DOHH2 (cell line): ENCODE data around the gene DUOXA2.

Experiments used
- H3F3A ChIP-seq: fragments of 200-600 bp; sonication (generic), shearing (Covaris generic); 2 replicates; pipeline ENCODE4 v1.6.0; 2016; ENCODE audit warnings: antibody characterized with exemption, mild to moderate bottlenecking; ENCODE audit not compliant: control insufficient read depth, insufficient read depth
- H3K27ac ChIP-seq: fragments of 200-600 bp; sonication (generic); 2 replicates; pipeline ENCODE4 v1.5.1; 2014; ENCODE audit warnings: low read depth, mild to moderate bottlenecking, low read length, moderate library complexity
- H3K27me3 ChIP-seq: fragments of 200-600 bp; sonication (generic); 2 replicates; pipeline ENCODE4 v1.6.1; 2014; ENCODE audit warnings: mild to moderate bottlenecking, low read length, mixed read lengths; ENCODE audit not compliant: control insufficient read depth
- H3K36me3 ChIP-seq: fragments of 200-600 bp; sonication (generic); 2 replicates; pipeline ENCODE4 v1.6.1; 2014; ENCODE audit warnings: mild to moderate bottlenecking, low read length, moderate library complexity, mixed read lengths; ENCODE audit not compliant: control insufficient read depth
- H3K4me1 ChIP-seq: fragments of 200-600 bp; sonication (generic); 2 replicates; pipeline ENCODE4 v1.6.1; 2014; ENCODE audit warnings: mild to moderate bottlenecking, low read length, mixed read lengths; ENCODE audit not compliant: control insufficient read depth
- H3K4me2 ChIP-seq: fragments of 200-600 bp; sonication (generic); 2 replicates; pipeline ENCODE4 v1.6.0; 2014; ENCODE audit warnings: mild to moderate bottlenecking, low read length, moderate library complexity
- H3K4me3 ChIP-seq: fragments of 200-600 bp; sonication (generic); 2 replicates; pipeline ENCODE4 v1.5.1; 2014; ENCODE audit warnings: mild to moderate bottlenecking, low read length, mixed read lengths
- H3K79me2 ChIP-seq: fragments of 200-600 bp; sonication (generic); 2 replicates; pipeline ENCODE4 v1.6.1; 2014; ENCODE audit warnings: mild to moderate bottlenecking, low read length, mixed read lengths; ENCODE audit not compliant: control insufficient read depth
- H3K9me2 ChIP-seq: fragments of 200-600 bp; sonication (generic); replicated peaks from 2 replicates; pipeline ENCODE4 v1.6.1; 2014; ENCODE audit warnings: mild to moderate bottlenecking, low read length, mixed read lengths; ENCODE audit not compliant: control insufficient read depth
- H3K9me3 ChIP-seq: fragments of 200-600 bp; sonication (generic); 2 replicates; pipeline ENCODE4 v1.6.1; 2014; ENCODE audit warnings: antibody characterized with exemption, low read length, mixed read lengths; ENCODE audit not compliant: control insufficient read depth, insufficient read depth
- H4K20me1 ChIP-seq: fragments of 200-600 bp; sonication (generic); 2 replicates; pipeline ENCODE4 v1.6.0; 2014; ENCODE audit warnings: low read depth, mild to moderate bottlenecking, antibody characterized with exemption, low read length, moderate library complexity; ENCODE audit not compliant: control insufficient read depth, insufficient read depth
- EZH2phosphoT487 ChIP-seq: fragments of 200-600 bp; sonication (generic); IDR thresholded peaks from 2 replicates; pipeline ENCODE4 v1.6.1; 2017; ENCODE audit warnings: borderline replicate concordance, mild to moderate bottlenecking, antibody characterized with exemption, low read length, moderate library complexity, mixed read lengths
- TF ChIP-seq, protein P1 (sequence below): fragments of 200-600 bp; sonication (generic); IDR thresholded peaks from one replicate; pipeline ENCODE4 v1.5.1; 2014; ENCODE audit warnings: antibody characterized with exemption, mild to moderate bottlenecking, low read depth, low read length; ENCODE audit not compliant: poor library complexity, severe bottlenecking

The DUOXA2 gene

DNA sequence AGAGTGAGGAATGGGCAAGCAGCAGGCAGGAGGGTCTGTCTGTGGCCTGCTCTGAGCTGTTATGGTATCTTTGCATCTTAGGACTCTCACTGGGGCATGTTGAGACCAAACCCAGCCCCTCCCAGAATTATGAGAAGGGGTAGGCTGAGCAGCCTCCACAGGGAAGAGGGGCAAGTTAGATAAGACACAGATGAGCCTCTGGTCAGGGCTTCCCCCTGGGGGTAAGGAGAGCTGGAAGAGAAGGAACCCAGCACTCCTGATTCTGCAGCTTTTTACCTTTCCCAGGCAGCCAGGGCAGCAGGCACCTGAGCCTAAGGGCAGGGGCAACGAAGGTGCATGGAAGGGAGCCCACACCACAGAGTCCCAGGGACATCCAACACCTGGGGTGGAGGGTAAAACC, 34.9 kb downstream of the DUOXA2 start:
- Histone ChIP-seq H3K9me2 (no peaks in the 10 kb centered on the region), H4K20me1 (no peaks in the 10 kb centered on the region), H3K36me3 (no peaks in the 10 kb centered on the region), H3F3A (no peaks in the 10 kb centered on the region), H3K4me1 (no peaks in the 10 kb centered on the region), H3K79me2 (no peaks in the 10 kb centered on the region), H3K4me2 (no peak overlapping the region), H3K27ac (no peak overlapping the region), H3K4me3 (no peak overlapping the region), H3K27me3 (no peaks in the 10 kb centered on the region), H3K9me3 (no peaks in the 10 kb centered on the region)
- no peak for TF ChIP-seq EZH2phosphoT487
- TF ChIP-seq, protein P1, sequence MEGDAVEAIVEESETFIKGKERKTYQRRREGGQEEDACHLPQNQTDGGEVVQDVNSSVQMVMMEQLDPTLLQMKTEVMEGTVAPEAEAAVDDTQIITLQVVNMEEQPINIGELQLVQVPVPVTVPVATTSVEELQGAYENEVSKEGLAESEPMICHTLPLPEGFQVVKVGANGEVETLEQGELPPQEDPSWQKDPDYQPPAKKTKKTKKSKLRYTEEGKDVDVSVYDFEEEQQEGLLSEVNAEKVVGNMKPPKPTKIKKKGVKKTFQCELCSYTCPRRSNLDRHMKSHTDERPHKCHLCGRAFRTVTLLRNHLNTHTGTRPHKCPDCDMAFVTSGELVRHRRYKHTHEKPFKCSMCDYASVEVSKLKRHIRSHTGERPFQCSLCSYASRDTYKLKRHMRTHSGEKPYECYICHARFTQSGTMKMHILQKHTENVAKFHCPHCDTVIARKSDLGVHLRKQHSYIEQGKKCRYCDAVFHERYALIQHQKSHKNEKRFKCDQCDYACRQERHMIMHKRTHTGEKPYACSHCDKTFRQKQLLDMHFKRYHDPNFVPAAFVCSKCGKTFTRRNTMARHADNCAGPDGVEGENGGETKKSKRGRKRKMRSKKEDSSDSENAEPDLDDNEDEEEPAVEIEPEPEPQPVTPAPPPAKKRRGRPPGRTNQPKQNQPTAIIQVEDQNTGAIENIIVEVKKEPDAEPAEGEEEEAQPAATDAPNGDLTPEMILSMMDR: no peak

DNA sequence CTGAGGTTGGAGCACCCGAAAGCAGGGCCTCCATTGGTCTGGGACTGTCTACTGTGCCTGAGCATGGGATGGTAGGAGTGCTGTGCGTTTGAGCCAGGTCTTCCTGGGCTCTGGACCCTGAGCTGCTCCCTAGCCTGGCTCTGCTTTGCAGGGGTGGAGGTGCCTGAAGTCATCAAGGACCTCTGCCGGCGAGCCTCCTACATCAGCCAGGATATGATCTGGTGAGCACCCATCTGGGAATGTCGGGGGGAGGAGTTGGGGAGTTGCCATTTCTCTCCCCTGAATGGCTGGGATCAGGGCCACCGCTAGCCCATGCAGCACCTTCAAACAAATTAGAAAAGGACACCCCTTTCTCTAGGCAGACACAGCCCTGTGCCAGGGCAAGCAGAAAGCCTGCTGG, 36.4 kb downstream of the DUOXA2 start:
- Histone ChIP-seq H3K27ac (no peak overlapping the region), H3K9me2 (no peaks in the 10 kb centered on the region), H3K4me3 (no peak overlapping the region), H3K4me2 (no peak overlapping the region), H4K20me1 (no peaks in the 10 kb centered on the region), H3K27me3 (no peaks in the 10 kb centered on the region), H3K79me2 (no peaks in the 10 kb centered on the region), H3K9me3 (no peaks in the 10 kb centered on the region), H3K36me3 (no peaks in the 10 kb centered on the region), H3F3A (no peaks in the 10 kb centered on the region), H3K4me1 (no peaks in the 10 kb centered on the region)
- TF ChIP-seq EZH2phosphoT487: no peak
- TF ChIP-seq, protein P1: no peak

DNA sequence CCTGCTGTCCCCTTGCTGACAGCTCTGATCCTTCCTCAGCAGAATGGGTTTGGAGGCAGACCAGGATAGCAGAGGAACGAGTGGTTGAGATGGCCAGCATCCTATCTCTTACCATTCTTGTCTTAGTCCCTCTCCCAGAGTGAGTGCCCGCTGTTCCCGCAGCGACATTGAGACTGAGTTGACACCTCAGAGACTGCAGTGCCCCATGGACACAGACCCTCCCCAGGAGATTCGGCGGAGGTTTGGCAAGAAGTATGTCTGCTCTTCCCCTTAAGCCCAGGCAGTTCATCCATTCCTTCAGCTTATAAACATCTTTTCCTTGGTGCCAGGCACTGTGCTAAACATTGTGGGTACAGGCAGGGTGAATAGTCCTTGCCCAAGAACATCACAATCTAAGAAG, 36.9 kb downstream of the DUOXA2 start:
- Histone ChIP-seq H3K9me2 (no peaks in the 10 kb centered on the region), H3K4me2 (no peak overlapping the region), H3K9me3 (no peaks in the 10 kb centered on the region), H3K4me1 (no peaks in the 10 kb centered on the region), H3K27me3 (no peaks in the 10 kb centered on the region), H3K4me3 (no peak overlapping the region), H4K20me1 (no peaks in the 10 kb centered on the region), H3F3A (no peaks in the 10 kb centered on the region), H3K27ac (no peak overlapping the region), H3K36me3 (no peaks in the 10 kb centered on the region), H3K79me2 (no peaks in the 10 kb centered on the region)
- no peak for TF ChIP-seq EZH2phosphoT487
- TF ChIP-seq, protein P1: no peak
